Measurements from ENCODE around the gene TEX52. TPM values are rescaled to one million over a fixed set of nuclear protein-coding genes. Genes with fewer than 3 reads are reported as not detected.
A peak's percentile ranks its signal among the peaks of the same experiment; 100 is the strongest.

Gene TEX52
- total RNA-seq, 4 donors from 2014 or later: not detected

- TF ChIP-seq CTCF (IDR thresholded peaks at IDR 0.05): peak; percentile 15 to 52 (median 42)
- no peak for TF ChIP-seq POLR2A (IDR thresholded peaks at IDR 0.05)
- H3K27me3 ChIP-seq: no peaks in the 10 kb centered on the region
- H3K4me3 ChIP-seq (replicated peaks in 1 of 3): peak overlapping the region; percentile 53 to 88 (median 83)
- peaks cover 9% of the 10 kb centered on the region in 2 donors for H3K36me3 ChIP-seq
- H3K4me1 ChIP-seq: peaks cover 17 to 23% of the 10 kb centered on the region in 2 donors
- 20 to 21% methylated on average over 10 of the region's 10 CpGs for WGBS, 2 donors
- DNase-seq: peak; percentile 36 to 37
- H3K27ac ChIP-seq: peak overlapping the region; percentile 96 to 98 (median 97)
- intact Hi-C loops (cut with DNase I): no loop called here
- no peaks in the 10 kb centered on the region for H3K9me3 ChIP-seq
Measured at GRCh38 chr12:2813214-2814185, 43.3 kb downstream of the TEX52 start.

- H3K9me3 ChIP-seq: no peaks in the 10 kb centered on the region
- intact Hi-C loops (cut with DNase I): no loop called here
- no peaks in the 10 kb centered on the region for H3K36me3 ChIP-seq
- TF ChIP-seq POLR2A (IDR thresholded peaks at IDR 0.05) (peak; percentile 31 to 90), CTCF (IDR thresholded peaks at IDR 0.05) (no peak)
- DNase-seq: peak; percentile 99
- H3K27ac ChIP-seq: peak within 1 kb of the TSS; percentile 96 to 98 (median 97)
- peak within 1 kb of the TSS; percentile 53 to 88 (median 83) for H3K4me3 ChIP-seq (replicated peaks in 1 of 3)
- peaks cover 17 to 23% of the 10 kb centered on the region in 2 donors for H3K4me1 ChIP-seq
- no peaks in the 10 kb centered on the region for H3K27me3 ChIP-seq
- 0 to 1% methylated on average over 42 to 46 of the region's 48 CpGs for WGBS, 2 donors
Measured at GRCh38 chr12:2812290-2813213, 44.3 kb downstream of the TEX52 start, which contains the start of gene ITFG2. TSS of gene ITFG2 (plus strand) at chr12:2812668. CDS start at chr12:2812761, 93 bp downstream.

- Histone ChIP-seq H3K4me1 (peaks cover 17 to 23% of the 10 kb centered on the region in 2 donors), H3K27ac (peak overlapping the region; percentile 96 to 98 (median 97)), H3K27me3 (no peaks in the 10 kb centered on the region), H3K36me3 (no peaks in the 10 kb centered on the region), H3K4me3 (replicated peaks in 1 of 3) (peak overlapping the region in 1 of 3 donors; percentile 53), H3K9me3 (no peaks in the 10 kb centered on the region)
- intact Hi-C loops (cut with DNase I): no loop called here
- no peak for DNase-seq
- 62 to 74% methylated on average over 5 of the region's 5 CpGs for WGBS, 2 donors
- TF ChIP-seq CTCF (IDR thresholded peaks at IDR 0.05): no peak
- TF ChIP-seq POLR2A (IDR thresholded peaks at IDR 0.05): no peak
Measured at GRCh38 chr12:2811801-2812200, 45.0 kb downstream of the TEX52 start.

- peaks cover 22 to 26% of the 10 kb centered on the region in 2 donors for H3K36me3 ChIP-seq
- H3K4me3 ChIP-seq (replicated peaks in 1 of 3): no peak overlapping the region
- intact Hi-C loops (cut with DNase I): no loop called here
- H3K9me3 ChIP-seq: no peaks in the 10 kb centered on the region
- H3K27ac ChIP-seq: no peak overlapping the region
- WGBS, 2 donors: 86 to 92% methylated on average over 6 of the region's 6 CpGs
- H3K27me3 ChIP-seq: no peaks in the 10 kb centered on the region
- peaks cover 13 to 16% of the 10 kb centered on the region in 2 donors for H3K4me1 ChIP-seq
- no peak for TF ChIP-seq POLR2A (IDR thresholded peaks at IDR 0.05)
- no peak for TF ChIP-seq CTCF (IDR thresholded peaks at IDR 0.05)
- no peak for DNase-seq
Measured at GRCh38 chr12:2806700-2807099, 50.1 kb downstream of the TEX52 start.

Measured in thyroid gland (tissue), 4 donors.